ENCODE data around the gene CCN5. TPM values are rescaled to one million over a fixed set of nuclear protein-coding genes. Genes with fewer than 3 reads are reported as not detected.

CCN5 gene
- total RNA-seq, 1 donor: 520 TPM

- H3K4me3 ChIP-seq (ENCODE audit: insufficient read depth, low read length): no peak overlapping the region
- no peak overlapping the region for H3K4me2 ChIP-seq (ENCODE audit: insufficient read depth, low read length)
- H4K20me1 ChIP-seq (ENCODE audit: insufficient read depth, low read length): no peaks in the 10 kb centered on the region
- no peak for TF ChIP-seq CTCF (IDR thresholded peaks at IDR 0.05; ENCODE audit: extremely low read depth, low read depth, low read length)
- H3K79me2 ChIP-seq (ENCODE audit: insufficient read depth, low read length): no peaks in the 10 kb centered on the region
- no peak overlapping the region for H3K27ac ChIP-seq (ENCODE audit: low read depth, low read length)
- H2AFZ ChIP-seq (ENCODE audit: low read length): no peak overlapping the region
- no peaks in the 10 kb centered on the region for H3K9me3 ChIP-seq (ENCODE audit: low read depth, low read length)
- peaks cover 35% of the 10 kb centered on the region for H3K4me1 ChIP-seq (ENCODE audit: insufficient read depth, low read length)
- peak; percentile 69 for DNase-seq (ENCODE audit: insufficient read length, low spot score, missing footprints)
- H3K27me3 ChIP-seq (ENCODE audit: insufficient read depth, low read length): no peaks in the 10 kb centered on the region
- no peaks in the 10 kb centered on the region for H3K36me3 ChIP-seq (ENCODE audit: insufficient read depth, low read length)
Measured at GRCh38 chr20:44727651-44728050, 12.5 kb downstream of the CCN5 start.

- H3K79me2 ChIP-seq (ENCODE audit: insufficient read depth, low read length): no peaks in the 10 kb centered on the region
- peaks cover 45% of the 10 kb centered on the region for H3K4me1 ChIP-seq (ENCODE audit: insufficient read depth, low read length)
- DNase-seq (ENCODE audit: insufficient read length, low spot score, missing footprints): peak; percentile 97
- no peak overlapping the region for H2AFZ ChIP-seq (ENCODE audit: low read length)
- peak overlapping the region; percentile 63 for H3K4me2 ChIP-seq (ENCODE audit: insufficient read depth, low read length)
- no peaks in the 10 kb centered on the region for H4K20me1 ChIP-seq (ENCODE audit: insufficient read depth, low read length)
- peak overlapping the region; percentile 27 for H3K4me3 ChIP-seq (ENCODE audit: insufficient read depth, low read length)
- H3K9me3 ChIP-seq (ENCODE audit: low read depth, low read length): no peaks in the 10 kb centered on the region
- no peak for TF ChIP-seq CTCF (IDR thresholded peaks at IDR 0.05; ENCODE audit: extremely low read depth, low read depth, low read length)
- H3K36me3 ChIP-seq (ENCODE audit: insufficient read depth, low read length): no peaks in the 10 kb centered on the region
- no peaks in the 10 kb centered on the region for H3K27me3 ChIP-seq (ENCODE audit: insufficient read depth, low read length)
- H3K27ac ChIP-seq (ENCODE audit: low read depth, low read length): peak overlapping the region; percentile 83
Measured at GRCh38 chr20:44728801-44729443, 13.8 kb downstream of the CCN5 start.

- Histone ChIP-seq H3K27ac (ENCODE audit: low read depth, low read length) (peak overlapping the region; percentile 83), H3K27me3 (ENCODE audit: insufficient read depth, low read length) (no peaks in the 10 kb centered on the region), H3K4me3 (ENCODE audit: insufficient read depth, low read length) (no peak overlapping the region), H3K9me3 (ENCODE audit: low read depth, low read length) (no peaks in the 10 kb centered on the region), H3K4me2 (ENCODE audit: insufficient read depth, low read length) (no peak overlapping the region), H3K36me3 (ENCODE audit: insufficient read depth, low read length) (no peaks in the 10 kb centered on the region), H3K79me2 (ENCODE audit: insufficient read depth, low read length) (no peaks in the 10 kb centered on the region), H3K4me1 (ENCODE audit: insufficient read depth, low read length) (peaks cover 57% of the 10 kb centered on the region), H2AFZ (ENCODE audit: low read length) (no peak overlapping the region), H4K20me1 (ENCODE audit: insufficient read depth, low read length) (no peaks in the 10 kb centered on the region)
- no peak for TF ChIP-seq CTCF (IDR thresholded peaks at IDR 0.05; ENCODE audit: extremely low read depth, low read depth, low read length)
- DNase-seq (ENCODE audit: insufficient read length, low spot score, missing footprints): peak; percentile 93
Measured at GRCh38 chr20:44730441-44730840, 15.3 kb downstream of the CCN5 start.

- H3K4me1 ChIP-seq (ENCODE audit: insufficient read depth, low read length): peaks cover 62% of the 10 kb centered on the region
- no peak for DNase-seq (ENCODE audit: insufficient read length, low spot score, missing footprints)
Measured at GRCh38 chr20:44731657-44732056, 16.5 kb downstream of the CCN5 start.

More at GRCh38 chr20:44731657-44732056, 16.5 kb downstream of the CCN5 start:
- Histone ChIP-seq H4K20me1 (ENCODE audit: insufficient read depth, low read length) (no peaks in the 10 kb centered on the region), H3K79me2 (ENCODE audit: insufficient read depth, low read length) (no peaks in the 10 kb centered on the region), H3K4me3 (ENCODE audit: insufficient read depth, low read length) (no peak overlapping the region), H3K9me3 (ENCODE audit: low read depth, low read length) (no peaks in the 10 kb centered on the region), H3K27me3 (ENCODE audit: insufficient read depth, low read length) (no peaks in the 10 kb centered on the region), H3K27ac (ENCODE audit: low read depth, low read length) (peak overlapping the region; percentile 54), H3K36me3 (ENCODE audit: insufficient read depth, low read length) (no peaks in the 10 kb centered on the region), H2AFZ (ENCODE audit: low read length) (no peak overlapping the region), H3K4me2 (ENCODE audit: insufficient read depth, low read length) (no peak overlapping the region)
- no peak for TF ChIP-seq CTCF (IDR thresholded peaks at IDR 0.05; ENCODE audit: extremely low read depth, low read depth, low read length)
